GM12865 (cell line): Measurements from ENCODE around the gene ASXL2.

ENCODE experiments used
- DNase-seq: peaks from one replicate; pipeline ENCODE4 v3.0.0; 2010; ENCODE audit warnings: low read depth
- H3K4me3 ChIP-seq: 2 replicates; pipeline ENCODE4 v1.5.1; 2011; ENCODE audit warnings: mild to moderate bottlenecking, low read depth, low read length, control low read depth
- TF ChIP-seq, protein P1 (sequence below): IDR thresholded peaks from 2 replicates; pipeline ENCODE4 v1.5.1; 2011; ENCODE audit warnings: low read length, control low read depth, low read depth, inconsistent platforms; ENCODE audit not compliant: insufficient read depth; ENCODE audit errors: missing control alignments

Gene ASXL2

DNA sequence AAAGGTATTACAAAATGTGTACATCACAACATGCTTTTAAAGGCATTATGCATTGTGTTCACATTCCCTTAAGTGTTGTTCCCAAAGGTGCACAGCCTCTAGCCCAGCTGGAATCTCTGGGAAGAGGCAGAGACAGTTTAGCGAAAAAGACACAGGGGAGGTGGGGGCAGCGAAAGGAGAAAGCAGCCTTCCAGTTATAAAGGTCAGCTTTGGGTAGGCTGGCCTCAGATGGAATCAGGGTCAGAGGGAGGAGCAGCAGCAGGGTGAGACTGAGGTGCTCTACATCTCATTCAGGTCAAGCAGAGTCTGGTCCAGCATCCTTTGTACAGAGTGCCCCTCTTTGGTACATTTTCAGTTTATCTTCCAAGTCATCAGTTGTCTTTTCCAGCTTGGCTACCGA is 68.6 kb downstream of the ASXL2 start:
- no peak overlapping the region for H3K4me3 ChIP-seq
- no peak for DNase-seq
- TF ChIP-seq, protein P1, sequence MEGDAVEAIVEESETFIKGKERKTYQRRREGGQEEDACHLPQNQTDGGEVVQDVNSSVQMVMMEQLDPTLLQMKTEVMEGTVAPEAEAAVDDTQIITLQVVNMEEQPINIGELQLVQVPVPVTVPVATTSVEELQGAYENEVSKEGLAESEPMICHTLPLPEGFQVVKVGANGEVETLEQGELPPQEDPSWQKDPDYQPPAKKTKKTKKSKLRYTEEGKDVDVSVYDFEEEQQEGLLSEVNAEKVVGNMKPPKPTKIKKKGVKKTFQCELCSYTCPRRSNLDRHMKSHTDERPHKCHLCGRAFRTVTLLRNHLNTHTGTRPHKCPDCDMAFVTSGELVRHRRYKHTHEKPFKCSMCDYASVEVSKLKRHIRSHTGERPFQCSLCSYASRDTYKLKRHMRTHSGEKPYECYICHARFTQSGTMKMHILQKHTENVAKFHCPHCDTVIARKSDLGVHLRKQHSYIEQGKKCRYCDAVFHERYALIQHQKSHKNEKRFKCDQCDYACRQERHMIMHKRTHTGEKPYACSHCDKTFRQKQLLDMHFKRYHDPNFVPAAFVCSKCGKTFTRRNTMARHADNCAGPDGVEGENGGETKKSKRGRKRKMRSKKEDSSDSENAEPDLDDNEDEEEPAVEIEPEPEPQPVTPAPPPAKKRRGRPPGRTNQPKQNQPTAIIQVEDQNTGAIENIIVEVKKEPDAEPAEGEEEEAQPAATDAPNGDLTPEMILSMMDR = no peak

DNA sequence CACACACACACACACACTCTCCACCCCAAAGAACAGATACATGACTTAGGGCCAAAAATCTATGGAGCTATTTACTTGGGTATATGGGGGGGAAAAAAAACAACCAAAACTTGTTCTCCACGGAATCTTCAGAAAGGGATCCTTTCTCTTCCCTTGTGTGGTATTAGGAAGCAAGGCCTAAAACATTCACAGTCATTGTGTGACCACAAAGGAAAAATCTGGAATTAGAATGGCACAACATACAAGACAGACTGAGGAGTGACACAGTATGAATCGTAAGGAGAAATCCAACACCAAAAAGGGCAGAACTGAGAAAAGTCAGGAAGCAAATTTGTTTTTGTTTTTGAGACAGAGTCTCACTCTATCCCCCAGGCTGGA is 70.3 kb downstream of the ASXL2 start:
- TF ChIP-seq, protein P1 = no peak
- DNase-seq = no peak
- no peak overlapping the region for H3K4me3 ChIP-seq

DNA sequence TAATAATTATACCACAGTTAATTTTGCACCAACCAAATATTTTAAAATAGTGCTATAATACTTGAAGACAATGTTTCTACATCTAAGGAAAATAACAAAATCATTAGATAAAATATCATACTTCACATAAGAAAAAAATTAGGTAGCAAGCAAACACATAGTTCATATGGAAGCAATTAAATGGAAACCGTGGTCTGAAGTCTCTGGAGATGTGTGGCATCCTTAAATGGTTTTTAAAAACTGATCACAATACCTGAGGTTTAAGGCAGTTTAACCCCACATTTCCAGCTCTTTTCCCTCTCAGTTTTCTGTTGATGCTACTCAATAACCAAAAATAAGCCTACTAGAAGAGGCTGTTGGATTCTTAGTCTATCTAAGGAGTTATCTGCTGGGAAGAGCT is 71.3 kb downstream of the ASXL2 start:
- H3K4me3 ChIP-seq = no peak overlapping the region
- TF ChIP-seq, protein P1 = no peak
- no peak for DNase-seq

DNA sequence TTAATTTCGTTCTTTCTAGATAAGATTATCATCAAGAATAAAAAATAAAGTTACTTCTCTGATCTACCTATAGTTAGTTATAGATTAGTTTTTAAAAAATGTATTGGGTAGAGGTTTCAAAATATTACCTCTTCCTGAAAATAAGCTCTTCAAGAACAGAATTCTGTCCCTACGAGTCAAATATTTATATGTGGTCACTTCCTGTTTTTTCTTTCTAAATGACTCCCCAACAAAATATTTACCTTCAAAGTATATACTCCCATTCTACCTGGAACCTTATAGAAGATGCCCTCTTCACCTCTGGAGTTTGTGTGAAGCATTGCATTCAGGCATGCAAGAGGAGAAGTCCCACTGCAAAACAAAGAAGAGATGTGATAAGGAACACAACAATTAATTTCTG is 72.3 kb downstream of the ASXL2 start:
- DNase-seq = no peak
- no peak overlapping the region for H3K4me3 ChIP-seq
- TF ChIP-seq, protein P1 = no peak

DNA sequence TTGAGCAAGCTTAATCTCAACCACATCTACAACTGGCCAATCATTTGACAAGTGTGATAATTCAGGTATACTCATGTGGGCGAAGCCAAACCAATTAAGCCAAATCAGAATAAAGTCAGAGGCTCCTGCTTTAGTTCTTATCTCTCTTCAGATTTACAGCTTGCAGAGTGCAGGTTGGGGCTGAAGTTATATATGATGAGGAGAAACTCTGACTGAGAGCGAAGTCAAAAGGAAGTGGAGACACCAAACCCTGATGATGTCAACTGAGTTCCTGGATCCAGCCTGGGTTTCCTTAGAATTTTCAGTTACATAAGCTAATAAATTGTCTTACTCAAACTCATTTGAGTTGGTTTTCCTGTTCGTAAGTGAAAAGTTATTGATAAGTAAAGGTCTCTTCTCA is 73.9 kb downstream of the ASXL2 start:
- no peak overlapping the region for H3K4me3 ChIP-seq
- no peak for DNase-seq
- TF ChIP-seq, protein P1 = no peak

DNA sequence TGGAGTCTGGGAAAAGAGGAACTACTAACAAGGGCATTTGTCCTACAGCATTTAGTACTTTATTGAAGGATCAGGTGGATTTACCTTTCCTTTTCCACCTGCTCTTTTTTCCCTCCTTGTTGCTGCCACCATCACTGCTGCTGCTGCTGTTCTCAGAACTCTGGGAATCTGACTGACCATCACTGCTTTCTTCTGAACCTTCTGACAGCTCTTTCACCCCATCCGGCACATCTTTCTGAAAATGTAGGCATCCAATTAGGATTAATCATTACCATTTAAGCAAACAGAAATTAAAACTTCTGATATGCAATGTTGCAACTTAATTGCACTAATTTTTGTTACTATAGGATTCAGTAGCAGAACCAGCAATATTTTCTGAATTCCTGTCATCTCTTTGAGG is 79.0 kb downstream of the ASXL2 start:
- H3K4me3 ChIP-seq = no peak overlapping the region
- TF ChIP-seq, protein P1 = no peak
- no peak for DNase-seq

DNA sequence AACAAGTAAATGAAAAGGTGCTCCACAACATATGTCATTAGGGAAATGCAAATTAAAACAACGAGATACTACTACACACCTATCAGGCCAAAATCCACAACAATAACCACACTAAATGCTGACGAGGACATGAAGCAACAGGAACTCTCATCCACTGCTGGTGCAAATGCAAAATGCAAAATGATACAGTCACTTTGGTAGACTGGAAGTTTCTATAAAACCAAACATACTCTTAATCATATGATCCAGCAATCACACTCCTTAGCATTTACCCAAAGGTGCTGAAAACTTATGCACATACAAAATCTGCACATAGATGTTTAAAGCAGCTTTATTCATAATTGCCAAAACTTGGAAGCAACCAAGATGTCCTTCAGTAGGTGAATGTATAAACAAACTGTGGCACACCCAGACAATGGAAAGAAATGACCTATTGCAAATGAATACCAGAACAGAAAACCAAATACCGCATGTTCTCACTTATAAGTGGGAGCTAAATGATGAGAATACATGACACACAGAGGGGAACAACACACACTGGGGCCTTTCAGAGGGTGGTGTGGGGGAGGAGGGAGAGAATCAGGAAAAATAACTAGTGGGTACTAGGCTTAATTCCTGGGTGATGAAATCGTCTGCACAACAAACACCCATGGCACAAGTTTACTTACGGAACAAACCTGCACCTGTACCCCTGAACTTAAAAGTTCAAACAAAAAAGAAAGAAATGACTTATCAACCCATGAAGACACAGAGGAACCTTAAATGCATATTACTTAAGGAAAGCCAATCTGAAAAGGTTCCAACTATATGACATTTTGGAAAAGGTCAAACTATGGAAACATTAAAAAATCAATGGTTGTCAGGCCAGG is 80.4 kb downstream of the ASXL2 start:
- no peak overlapping the region for H3K4me3 ChIP-seq
- TF ChIP-seq, protein P1 = no peak
- no peak for DNase-seq
